Keratinocyte (primary cell): Measurements from ENCODE around the gene ESD. TPM values are rescaled to one million over a fixed set of nuclear protein-coding genes. Genes with fewer than 3 reads are reported as not detected.
"Not testable (repeated sequence)": the region's sequence is repeated elsewhere in the genome, so short reads cannot be mapped to it uniquely, and the experiment has no call there.

Source experiments
- DNase-seq: peaks from one replicate; pipeline ENCODE4 v3.0.0-alpha.2; 2011; ENCODE audit warnings: low read depth, missing footprints, low spot score
- FAIRE-seq: peaks from 2 replicates; lab custom pipeline; 2011; peaks lifted over from hg19 to GRCh38; lab: Jason Lieb, UNC
- H2AFZ ChIP-seq: 2 replicates; pipeline ENCODE4 v1.6.0; 2012; ENCODE audit warnings: low read length, control low read depth, inconsistent platforms; ENCODE audit not compliant: control insufficient read depth
- H3K27ac ChIP-seq: 2 replicates; pipeline ENCODE4 v1.5.1; 2011; ENCODE audit warnings: low read length; ENCODE audit not compliant: control insufficient read depth, insufficient read depth
- H3K27me3 ChIP-seq: 3 replicates; pipeline ENCODE4 v1.6.0; 2011; ENCODE audit warnings: low read length; ENCODE audit not compliant: control insufficient read depth, insufficient read depth; ENCODE audit errors: extremely low read depth
- H3K36me3 ChIP-seq, 2 experiments: 2 replicates in 1 of 2; 3 replicates in 1 of 2; pipeline ENCODE4 v1.5.1; 2011; ENCODE audit warnings: low read length in 2 of 2, mild to moderate bottlenecking in 1 of 2; ENCODE audit not compliant: control insufficient read depth in 2 of 2, insufficient read depth in 2 of 2; ENCODE audit errors: extremely low read depth in 1 of 2
- H3K4me1 ChIP-seq: 3 replicates; pipeline ENCODE4 v1.5.1; 2011; ENCODE audit warnings: low read length; ENCODE audit not compliant: control insufficient read depth, insufficient read depth; ENCODE audit errors: extremely low read depth
- H3K4me2 ChIP-seq: 3 replicates; pipeline ENCODE4 v1.6.0; 2011; ENCODE audit warnings: low read depth, low read length; ENCODE audit not compliant: control insufficient read depth, insufficient read depth; ENCODE audit errors: extremely low read depth
- H3K4me3 ChIP-seq, 3 experiments: fragments of 200-600 bp in 1 of 3; sonication (generic) in 1 of 3; 2 replicates in 2 of 3; 3 replicates in 1 of 3; pipeline ENCODE4 v1.5.1; 2011 to 2016; ENCODE audit warnings: low read length in 3 of 3, mild to moderate bottlenecking in 3 of 3, control low read depth in 2 of 3, inconsistent platforms in 1 of 3, low read depth in 1 of 3, mixed read lengths in 1 of 3, mixed run types in 1 of 3, moderate library complexity in 1 of 3; ENCODE audit not compliant: control insufficient read depth in 2 of 3, insufficient read depth in 2 of 3; ENCODE audit errors: extremely low read depth in 1 of 3
- H3K79me2 ChIP-seq: 2 replicates; pipeline ENCODE4 v1.6.0; 2012; ENCODE audit warnings: low read length; ENCODE audit not compliant: control insufficient read depth, insufficient read depth
- H3K9ac ChIP-seq: 3 replicates; pipeline ENCODE4 v1.6.0; 2011; ENCODE audit warnings: low read length; ENCODE audit not compliant: control insufficient read depth, insufficient read depth; ENCODE audit errors: extremely low read depth
- H3K9me1 ChIP-seq: 3 replicates; pipeline ENCODE4 v1.6.0; 2011; ENCODE audit warnings: low read length; ENCODE audit not compliant: control insufficient read depth, insufficient read depth; ENCODE audit errors: extremely low read depth
- H3K9me3 ChIP-seq: 2 replicates; pipeline ENCODE4 v1.5.1; 2012; ENCODE audit warnings: low read depth, low read length; ENCODE audit not compliant: control insufficient read depth
- H4K20me1 ChIP-seq: 3 replicates; pipeline ENCODE4 v1.6.0; 2011; ENCODE audit warnings: low read length; ENCODE audit not compliant: control insufficient read depth, insufficient read depth; ENCODE audit errors: extremely low read depth
- CTCF ChIP-seq, 3 experiments: IDR thresholded peaks in 1 of 3; conservative IDR thresholded peaks in 1 of 3; optimal IDR thresholded peaks in 1 of 3; 2 replicates in 2 of 3; 3 replicates in 1 of 3; pipeline versions ENCODE3 to v1.5.1; 2011; ENCODE audit warnings: low read length in 3 of 3, mild to moderate bottlenecking in 3 of 3, moderate library complexity in 2 of 3, control low read depth in 1 of 3, inconsistent platforms in 1 of 3; ENCODE audit not compliant: insufficient read depth in 2 of 3; ENCODE audit errors: extremely low read depth in 1 of 3
- EZH2 ChIP-seq: IDR thresholded peaks from one replicate; pipeline ENCODE4 v1.6.1; 2012; ENCODE audit warnings: inconsistent platforms, mild to moderate bottlenecking, low read length, moderate library complexity
- dilution Hi-C: fragments of 300-500 bp; cut with MboI; formaldehyde crosslinking; loops from one replicate; pipeline ENCODE4 v1.7.0; 2020; ENCODE audit warnings: low sequenced_read_pairs; ENCODE audit not compliant: extremely low pct_ligation_motif_present
- polyA plus RNA-seq, 5 experiments: library from polyadenylated mRNA; depleted of rRNA in 3 of 5; stranded (reverse) in 3 of 5; stranded (forward) in 1 of 5; unstranded in 1 of 5; fragments of >200 nt; gene quantifications; 1 replicate in 1 of 5; 2 replicates in 3 of 5; 3 replicates in 1 of 5; pipeline versions ENCODE4 v1.2.1 to v1.2.3, GENCODE V29; 2011 to 2012; ENCODE audit warnings: missing spikeins in 2 of 5, low read depth in 1 of 5, low replicate concordance in 1 of 5

Gene ESD
- polyA plus RNA-seq, 1 donor (not counting 4 experiments of a cell fraction or from before 2014, with no cell fraction given), result 181 TPM

- dilution Hi-C loops, result no loop called here
- Histone ChIP-seq H3K9ac (no peak overlapping the region), H4K20me1 (no peaks in the 10 kb centered on the region), H3K9me1 (no peaks in the 10 kb centered on the region), H3K27ac (no peak overlapping the region), H3K4me3 (no peak overlapping the region), H3K4me1 (no peaks in the 10 kb centered on the region), H3K79me2 (no peaks in the 10 kb centered on the region), H3K36me3 (peaks cover 9 to 11% of the 10 kb centered on the region in 2 experiments), H3K27me3 (no peaks in the 10 kb centered on the region), H3K9me3 (no peaks in the 10 kb centered on the region), H3K4me2 (no peak overlapping the region), H2AFZ (no peak overlapping the region)
- FAIRE-seq (no peak), DNase-seq (no peak)
- TF ChIP-seq EZH2, result no peak
- TF ChIP-seq CTCF (optimal IDR thresholded peaks at IDR 0.05 in 1 of 3, IDR thresholded peaks at IDR 0.05 in 1 of 3, conservative IDR thresholded peaks at IDR 0.05 in 1 of 3; ENCODE audit: extremely low read depth in 1 of 3, insufficient read depth in 2 of 3, low read length in 3 of 3), result no peak
Measured at GRCh38 chr13:46773541-46773940, 23.4 kb downstream of the ESD start.

- Histone ChIP-seq H3K4me2 (no peak overlapping the region), H3K36me3 (peaks cover 9 to 11% of the 10 kb centered on the region in 2 experiments), H3K4me1 (no peaks in the 10 kb centered on the region), H3K79me2 (no peaks in the 10 kb centered on the region), H3K9ac (no peak overlapping the region), H2AFZ (no peak overlapping the region), H3K4me3 (no peak overlapping the region), H3K27ac (no peak overlapping the region), H3K9me1 (no peaks in the 10 kb centered on the region), H3K27me3 (no peaks in the 10 kb centered on the region), H4K20me1 (no peaks in the 10 kb centered on the region), H3K9me3 (no peaks in the 10 kb centered on the region)
- no peak for DNase-seq
- no peak for TF ChIP-seq EZH2
- TF ChIP-seq CTCF (optimal IDR thresholded peaks at IDR 0.05 in 1 of 3, IDR thresholded peaks at IDR 0.05 in 1 of 3, conservative IDR thresholded peaks at IDR 0.05 in 1 of 3; ENCODE audit: extremely low read depth in 1 of 3, insufficient read depth in 2 of 3, low read length in 3 of 3), result no peak
- dilution Hi-C loops, result no loop called here
- FAIRE-seq, result no peak
Measured at GRCh38 chr13:46771693-46772092, 25.3 kb downstream of the ESD start.

GRCh38 chr13:46769925-46770324 lies 27.0 kb downstream of the ESD start:
- H4K20me1 ChIP-seq, H3K4me1 ChIP-seq, H3K9me3 ChIP-seq, DNase-seq, H3K9me1 ChIP-seq, H3K4me2 ChIP-seq, FAIRE-seq, H3K4me3 ChIP-seq, dilution Hi-C loops, H3K27ac ChIP-seq, H3K36me3 ChIP-seq, H3K79me2 ChIP-seq, H2AFZ ChIP-seq, H3K27me3 ChIP-seq, H3K9ac ChIP-seq: not testable (repeated sequence)
